Coronary artery (tissue), 2 donors: ENCODE data around the gene CEP170.

ENCODE experiments used
- DNase-seq: peaks from one replicate; pipeline ENCODE4 v3.0.0-alpha.2; 2017; ENCODE audit warnings: low spot score
- H3K27ac ChIP-seq, 2 donors: fragments of 200-600 bp; sonication (generic); one replicate each; pipeline ENCODE4 v1.5.1; 2016 to 2019
- H3K4me3 ChIP-seq: fragments of 200-600 bp; sonication (generic); 2 replicates; pipeline ENCODE4 v1.5.1; 2016; ENCODE audit warnings: mild to moderate bottlenecking, moderate library complexity
- CTCF ChIP-seq: fragments of 200-600 bp; sonication (generic); IDR thresholded peaks from one replicate; pipeline ENCODE4 v1.5.1; 2019; ENCODE audit warnings: antibody characterized with exemption

CEP170 gene

GRCh38 chr1:243253926-243254232 lies 1.2 kb downstream of the CEP170 start:
- H3K27ac ChIP-seq = peak overlapping the region; percentile 98 to 99
- no peak for TF ChIP-seq CTCF
- H3K4me3 ChIP-seq = peak overlapping the region; percentile 86
- DNase-seq = no peak

GRCh38 chr1:243253211-243253925 lies 1.7 kb downstream of the CEP170 start:
- Histone ChIP-seq H3K27ac (peak overlapping the region; percentile 98 to 99), H3K4me3 (peak overlapping the region; percentile 86)
- no peak for TF ChIP-seq CTCF
- DNase-seq = no peak

- H3K27ac ChIP-seq = no peak overlapping the region
- TF ChIP-seq CTCF = no peak
- no peak overlapping the region for H3K4me3 ChIP-seq
- DNase-seq = no peak
These were observed 3.5 kb downstream of the CEP170 start for GRCh38 chr1:243251539-243251938.

- Histone ChIP-seq H3K4me3 (no peak overlapping the region), H3K27ac (no peak overlapping the region)
- no peak for DNase-seq
- TF ChIP-seq CTCF = no peak
These were observed 5.0 kb downstream of the CEP170 start for GRCh38 chr1:243250102-243250501.

GRCh38 chr1:243249214-243249613 lies 5.9 kb downstream of the CEP170 start:
- Histone ChIP-seq H3K4me3 (no peak overlapping the region), H3K27ac (no peak overlapping the region)
- no peak for TF ChIP-seq CTCF
- no peak for DNase-seq

- Histone ChIP-seq H3K4me3 (no peak overlapping the region), H3K27ac (no peak overlapping the region)
- TF ChIP-seq CTCF = no peak
- no peak for DNase-seq
These were observed 7.2 kb downstream of the CEP170 start for GRCh38 chr1:243247901-243248300.

GRCh38 chr1:243246916-243247315 lies 8.2 kb downstream of the CEP170 start:
- no peak overlapping the region for H3K4me3 ChIP-seq
- no peak for DNase-seq
- TF ChIP-seq CTCF = no peak
- peak overlapping the region in 1 of 2 donors; percentile 7 for H3K27ac ChIP-seq
